ENCODE measurements around the gene ACER1. TPM values are rescaled to one million over a fixed set of nuclear protein-coding genes. Genes with fewer than 3 reads are reported as not detected.

The ACER1 gene
- total and polyA plus RNA-seq, 7 donors, result not detected

DNA sequence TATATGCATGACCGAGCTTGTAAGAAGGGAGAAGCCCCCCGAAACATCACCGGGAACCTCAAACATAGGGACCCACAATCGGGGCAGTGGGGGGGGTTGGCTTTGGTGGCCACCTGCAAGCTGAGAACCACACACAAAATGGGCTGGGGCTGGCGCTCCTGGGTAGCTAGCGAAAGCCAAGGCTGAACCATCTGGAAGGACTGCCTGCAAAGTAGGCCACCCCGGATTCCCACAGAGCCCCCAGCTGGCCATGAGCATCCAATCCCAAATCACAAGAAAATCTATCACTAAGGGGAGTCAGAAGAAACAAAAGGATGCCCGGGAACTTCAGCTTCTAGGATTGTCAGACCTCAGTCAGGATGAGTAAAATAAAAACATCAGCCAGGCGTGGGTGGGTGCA, 45.1 kb upstream of the ACER1 start:
- no peaks in the 10 kb centered on the region for H3K9me3 ChIP-seq
- H3K4me1 ChIP-seq, result peaks cover 5% of the 10 kb centered on the region
- TF ChIP-seq CTCF (IDR thresholded peaks at IDR 0.05), result no peak
- WGBS, 3 donors, result 52 to 60% (median 54%) methylated on average over 9 of the region's 9 CpGs
- DNase-seq (no peak), ATAC-seq (no peak)
- H3K4me3 ChIP-seq, result no peak overlapping the region
- H3K36me3 ChIP-seq (ENCODE audit: insufficient read depth in 1 of 2, low read depth in 1 of 2), result peaks cover 3 to 61% of the 10 kb centered on the region in 2 donors
- H3K27ac ChIP-seq, result no peak overlapping the region
- intact Hi-C loops (cut with DNase I), result loop anchor here (5.0 to 10.0 kb wide), 3 partner anchors 44 to 694 kb away; partner anchors contain the start of genes KHSRP (in 2 of the 2), HSD11B1L (in 1 of the 2) and MICOS13 (in 1 of the 2)
- no peaks in the 10 kb centered on the region for H3K27me3 ChIP-seq (ENCODE audit: insufficient read depth in 3 of 3, low read length in 2 of 3)

DNA sequence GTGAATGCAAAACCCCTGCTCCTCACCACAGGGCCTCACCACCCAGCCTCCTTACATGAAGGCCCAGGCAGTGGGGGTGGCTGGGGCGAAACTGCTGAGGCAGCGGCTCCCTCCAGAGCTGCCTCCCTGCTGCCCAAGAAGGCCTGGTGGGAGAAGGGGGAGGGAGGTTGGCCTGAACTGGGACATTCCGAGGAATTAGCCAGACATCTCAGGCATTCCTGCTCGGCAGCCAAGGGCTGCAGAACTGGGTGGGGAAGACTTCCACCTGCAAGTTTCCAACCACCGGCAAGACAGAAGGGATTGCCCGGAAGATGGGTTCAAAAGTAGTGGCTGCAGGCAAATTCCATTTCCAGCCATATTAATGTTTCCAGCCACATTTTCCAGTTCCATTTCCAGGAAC, 44.6 kb upstream of the ACER1 start:
- Histone ChIP-seq H3K9me3 (no peaks in the 10 kb centered on the region), H3K4me3 (no peak overlapping the region), H3K36me3 (ENCODE audit: insufficient read depth in 1 of 2, low read depth in 1 of 2) (peaks cover 3 to 57% of the 10 kb centered on the region in 2 donors), H3K4me1 (peaks cover 5% of the 10 kb centered on the region), H3K27ac (no peak overlapping the region), H3K27me3 (ENCODE audit: insufficient read depth in 3 of 3, low read length in 2 of 3) (no peaks in the 10 kb centered on the region)
- no peak for ATAC-seq
- 23 to 42% (median 30%) methylated on average over 6 of the region's 6 CpGs for WGBS, 3 donors
- intact Hi-C loops (cut with DNase I), result loop anchor here (5.0 to 10.0 kb wide), 3 partner anchors 44 to 693 kb away; partner anchors contain the start of genes KHSRP (in 2 of the 2), HSD11B1L (in 1 of the 2) and MICOS13 (in 1 of the 2)
- DNase-seq, result no peak
- no peak for TF ChIP-seq CTCF (IDR thresholded peaks at IDR 0.05)

DNA sequence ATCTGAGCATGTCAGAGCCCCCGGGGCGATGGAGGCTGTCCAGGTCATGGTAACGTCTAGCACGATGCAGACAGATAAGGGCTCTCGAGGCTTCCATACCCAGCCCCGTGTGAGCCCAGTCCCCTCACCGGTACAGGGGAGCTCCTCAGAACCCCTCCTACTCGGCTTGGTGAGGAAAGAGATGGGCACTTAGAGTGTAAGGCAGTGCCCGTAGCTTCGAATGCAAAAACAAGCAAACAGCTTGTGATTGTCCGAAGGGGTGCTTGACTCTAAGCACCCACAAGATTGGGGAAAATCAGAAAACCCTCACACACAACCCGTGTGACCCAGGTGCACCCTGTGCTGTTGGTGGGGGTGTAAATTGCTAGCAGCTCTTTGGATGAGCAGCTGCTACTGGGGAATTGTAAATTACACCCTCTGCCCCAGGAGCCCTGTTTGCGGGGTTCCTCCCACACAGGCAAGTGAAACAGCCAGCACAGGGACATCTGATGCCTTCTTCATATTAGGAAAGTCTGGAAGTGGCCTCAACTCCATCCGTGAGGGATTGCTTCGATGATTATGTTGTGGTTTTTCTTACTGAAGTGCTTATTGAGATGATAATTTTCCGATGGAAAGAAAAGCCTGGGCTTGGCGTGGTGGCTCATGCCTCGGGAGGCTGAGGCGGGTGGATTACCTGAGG, 43.2 kb upstream of the ACER1 start:
- TF ChIP-seq CTCF (IDR thresholded peaks at IDR 0.05), result no peak
- Histone ChIP-seq H3K27me3 (ENCODE audit: insufficient read depth in 3 of 3, low read length in 2 of 3) (no peaks in the 10 kb centered on the region), H3K27ac (no peak overlapping the region), H3K36me3 (ENCODE audit: insufficient read depth in 1 of 2, low read depth in 1 of 2) (peaks cover 3 to 43% of the 10 kb centered on the region in 2 donors), H3K4me3 (no peak overlapping the region), H3K9me3 (no peaks in the 10 kb centered on the region), H3K4me1 (peaks cover 5% of the 10 kb centered on the region)
- ATAC-seq (no peak), DNase-seq (no peak)
- 54 to 62% (median 56%) methylated on average over 19 of the region's 19 CpGs for WGBS, 3 donors
- intact Hi-C loops (cut with DNase I), result loop anchor here (5.0 to 10.0 kb wide), 3 partner anchors 46 to 692 kb away; partner anchors contain the start of genes KHSRP (in 2 of the 2), HSD11B1L (in 1 of the 2) and MICOS13 (in 1 of the 2)

- Histone ChIP-seq H3K27ac (no peak within 1 kb of the TSS), H3K4me3 (no peak within 1 kb of the TSS), H3K36me3 (ENCODE audit: insufficient read depth in 1 of 2, low read depth in 1 of 2) (peaks cover 0 to 31% of the 10 kb centered on the region in 2 donors), H3K9me3 (no peaks in the 10 kb centered on the region), H3K4me1 (peaks cover 5% of the 10 kb centered on the region), H3K27me3 (ENCODE audit: insufficient read depth in 3 of 3, low read length in 2 of 3) (no peaks in the 10 kb centered on the region)
- TF ChIP-seq CTCF (IDR thresholded peaks at IDR 0.05), result no peak
- intact Hi-C loops (cut with DNase I), result loop anchor here (5.0 to 10.0 kb wide), 3 partner anchors 47 to 691 kb away; partner anchors contain the start of genes KHSRP (in 2 of the 2), HSD11B1L (in 1 of the 2) and MICOS13 (in 1 of the 2)
- ATAC-seq (no peak), DNase-seq (no peak)
- WGBS, 3 donors, result 73 to 79% (median 76%) methylated on average over 20 to 25 of the region's 25 CpGs
Measured at GRCh38 chr19:6375411-6376010, 42.1 kb upstream of the ACER1 start, which contains the start of gene PSPN. Gene PSPN (minus strand): TSS chr19:6375933. CDS start chr19:6375849, 84 bp downstream.

Measured in psoas muscle (tissue), 8 donors.